Ovary (tissue), 9 donors: ENCODE data around the gene MAPK8IP2. TPM values are rescaled to one million over a fixed set of nuclear protein-coding genes. Genes with fewer than 3 reads are reported as not detected.

Experiments used
- DNase-seq, 5 donors: peaks; one replicate each; pipeline ENCODE4 v3.0.0-alpha.2; 2019 to 2020
- H3K27ac ChIP-seq, 2 donors: fragments of 200-600 bp; one replicate each; pipeline versions ENCODE4 v1.5.1 to v1.8.0; 2019 to 2022
- H3K27me3 ChIP-seq: fragments of 200-600 bp; one replicate; pipeline ENCODE4 v1.8.0; 2022
- H3K36me3 ChIP-seq: fragments of 200-600 bp; sonication (generic); one replicate; pipeline ENCODE4 v1.5.1; 2019
- H3K4me1 ChIP-seq: one replicate; pipeline ENCODE4 v1.8.1; 2013; ENCODE audit warnings: mild to moderate bottlenecking, moderate library complexity; ENCODE audit not compliant: insufficient read depth
- H3K4me3 ChIP-seq: fragments of 200-600 bp; sonication (generic); one replicate; pipeline ENCODE4 v1.5.1; 2017
- H3K9me3 ChIP-seq, 2 donors: fragments of 200-600 bp in 1 of 2; sonication (generic) in 1 of 2; one replicate each; pipeline versions ENCODE4 v1.5.1 to v1.8.1; 2013 to 2019; ENCODE audit warnings: mild to moderate bottlenecking in 1 of 2, moderate library complexity in 1 of 2
- EP300 ChIP-seq: sonication (generic); formaldehyde crosslinking; IDR thresholded peaks from one replicate; pipeline ENCODE4 v1.6.1; 2017; ENCODE audit warnings: antibody characterized with exemption
- POLR2A ChIP-seq: fragments of 450-650 bp; IDR thresholded peaks from one replicate; pipeline ENCODE4 v1.6.1; 2017; ENCODE audit warnings: antibody characterized with exemption, mild to moderate bottlenecking, moderate library complexity
- WGBS, 3 donors: extraction: QIAGEN DNeasy Blood & Tissue Kit in 1 of 3; methylation state at CpG; one replicate each; pipeline versions ENCODE4 v1.1.5 to v1.1.7; 2013 to 2017; 5-methylcytosine and 5-hydroxymethylcytosine counted together
- intact Hi-C, 4 donors: fragments of 100-400 bp; cut with DNase I; formaldehyde crosslinking; loops; one replicate each; pipeline versions ENCODE4 v1.11.0 to v1.15.1; 2022 to 2023
- polyA plus RNA-seq, 2 donors: library from polyadenylated mRNA; stranded (reverse); fragments of 200-250 nt in 1 of 2; fragments of 350-450 nt in 1 of 2; fragmentation: Illumina TruSeq in 1 of 2; extraction: RNeasy Lipid Tissue Mini Kit (QIAGEN cat#74804) in 1 of 2; gene quantifications; one replicate each; pipeline ENCODE4 v1.2.3, GENCODE V29; 2013 to 2014
- total RNA-seq, 7 donors: library from RNA; depleted of rRNA in 2 of 7; stranded (reverse); fragments of >200 nt in 2 of 7; fragmentation: NEBNext Ultra II Directional in 3 of 7; extraction: Animal tissue kit (Norgen Biotek cat#: 25700) in 3 of 7; gene quantifications; one replicate each; pipeline versions ENCODE4 v1.1.0 to v1.2.4, GENCODE V29; 2016 to 2023
- TF ChIP-seq, protein P1 (sequence below), 3 donors: fragments of 450-650 bp in 2 of 3; fragments of 200-600 bp in 1 of 3; IDR thresholded peaks; one replicate each; pipeline versions ENCODE4 v1.5.1 to v1.8.0; 2016 to 2022; ENCODE audit warnings: antibody characterized with exemption in 3 of 3, mild to moderate bottlenecking in 1 of 3
- donor health status: DM: no; HTN: no; CAD: no; lungs with moderate emphysema.
- donor health status: DM: no; HTN: no; CAD: no.
- donor health status: Bipolar disorder and iron deficiency.
- donor health status: DM: yes; HTN: yes; CAD: no.
- donor health status: DM: no; HTN: no; CAD: no.
- donor health status: DM: yes; HTN: yes; CAD: no.

The MAPK8IP2 gene
- total and polyA plus RNA-seq, 9 donors: 1.1 to 28.4 (median 9.4) TPM

DNA sequence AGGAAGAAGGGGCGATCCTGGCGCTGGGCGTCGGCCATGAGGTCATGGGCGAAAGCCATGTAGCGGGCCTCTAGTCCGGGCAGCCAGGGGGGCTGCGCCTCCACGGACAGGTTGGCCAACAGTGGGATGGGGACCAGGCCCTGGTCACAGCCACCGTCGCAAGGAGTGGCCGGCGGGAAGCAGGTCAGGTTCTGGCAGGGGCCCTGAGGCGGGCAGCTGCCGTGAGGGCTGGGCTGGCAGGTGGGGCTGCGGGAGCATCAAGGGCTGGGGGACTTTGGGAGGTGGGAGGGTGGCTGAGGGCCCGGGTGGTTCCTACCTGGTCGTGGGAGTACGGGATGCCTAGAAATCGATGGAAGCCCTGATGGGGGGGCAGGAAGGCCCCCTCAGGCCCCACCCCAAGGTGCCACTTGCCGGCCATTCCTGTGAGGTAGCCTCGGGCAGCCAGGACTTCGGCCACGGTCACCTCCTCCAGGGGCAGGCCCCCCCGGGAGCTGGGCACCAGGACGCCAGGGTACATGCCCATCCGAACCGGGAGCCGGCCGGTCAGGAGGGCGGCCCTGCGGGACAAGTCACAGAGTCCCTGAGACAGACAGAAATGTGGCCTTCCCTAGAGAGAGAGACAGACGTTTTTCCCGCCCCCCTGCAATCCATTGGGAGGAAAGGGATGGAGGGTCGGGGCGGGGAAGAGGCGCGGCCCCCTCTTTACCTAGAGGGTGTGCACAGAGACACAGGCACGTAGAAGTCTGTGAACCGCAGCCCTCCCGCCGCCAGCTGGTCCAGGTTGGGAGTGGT, 26.5 kb downstream of the MAPK8IP2 start:
- TF ChIP-seq, protein P1, sequence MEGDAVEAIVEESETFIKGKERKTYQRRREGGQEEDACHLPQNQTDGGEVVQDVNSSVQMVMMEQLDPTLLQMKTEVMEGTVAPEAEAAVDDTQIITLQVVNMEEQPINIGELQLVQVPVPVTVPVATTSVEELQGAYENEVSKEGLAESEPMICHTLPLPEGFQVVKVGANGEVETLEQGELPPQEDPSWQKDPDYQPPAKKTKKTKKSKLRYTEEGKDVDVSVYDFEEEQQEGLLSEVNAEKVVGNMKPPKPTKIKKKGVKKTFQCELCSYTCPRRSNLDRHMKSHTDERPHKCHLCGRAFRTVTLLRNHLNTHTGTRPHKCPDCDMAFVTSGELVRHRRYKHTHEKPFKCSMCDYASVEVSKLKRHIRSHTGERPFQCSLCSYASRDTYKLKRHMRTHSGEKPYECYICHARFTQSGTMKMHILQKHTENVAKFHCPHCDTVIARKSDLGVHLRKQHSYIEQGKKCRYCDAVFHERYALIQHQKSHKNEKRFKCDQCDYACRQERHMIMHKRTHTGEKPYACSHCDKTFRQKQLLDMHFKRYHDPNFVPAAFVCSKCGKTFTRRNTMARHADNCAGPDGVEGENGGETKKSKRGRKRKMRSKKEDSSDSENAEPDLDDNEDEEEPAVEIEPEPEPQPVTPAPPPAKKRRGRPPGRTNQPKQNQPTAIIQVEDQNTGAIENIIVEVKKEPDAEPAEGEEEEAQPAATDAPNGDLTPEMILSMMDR (IDR thresholded peaks at IDR 0.05): no peak
- no peak for TF ChIP-seq EP300
- no peak for TF ChIP-seq POLR2A
- Histone ChIP-seq H3K36me3 (no peaks in the 10 kb centered on the region), H3K4me1 (peaks cover 7% of the 10 kb centered on the region), H3K9me3 (no peaks in the 10 kb centered on the region), H3K27me3 (no peaks in the 10 kb centered on the region), H3K27ac (peak overlapping the region; percentile 1 to 59), H3K4me3 (peak overlapping the region; percentile 40)
- peak in 3 of 5 donors; percentile 45 to 56 (median 56) for DNase-seq
- intact Hi-C loops: no loop called here
- WGBS, 3 donors: 83 to 90% (median 83%) methylated on average over 40 to 42 of the region's 42 CpGs

DNA sequence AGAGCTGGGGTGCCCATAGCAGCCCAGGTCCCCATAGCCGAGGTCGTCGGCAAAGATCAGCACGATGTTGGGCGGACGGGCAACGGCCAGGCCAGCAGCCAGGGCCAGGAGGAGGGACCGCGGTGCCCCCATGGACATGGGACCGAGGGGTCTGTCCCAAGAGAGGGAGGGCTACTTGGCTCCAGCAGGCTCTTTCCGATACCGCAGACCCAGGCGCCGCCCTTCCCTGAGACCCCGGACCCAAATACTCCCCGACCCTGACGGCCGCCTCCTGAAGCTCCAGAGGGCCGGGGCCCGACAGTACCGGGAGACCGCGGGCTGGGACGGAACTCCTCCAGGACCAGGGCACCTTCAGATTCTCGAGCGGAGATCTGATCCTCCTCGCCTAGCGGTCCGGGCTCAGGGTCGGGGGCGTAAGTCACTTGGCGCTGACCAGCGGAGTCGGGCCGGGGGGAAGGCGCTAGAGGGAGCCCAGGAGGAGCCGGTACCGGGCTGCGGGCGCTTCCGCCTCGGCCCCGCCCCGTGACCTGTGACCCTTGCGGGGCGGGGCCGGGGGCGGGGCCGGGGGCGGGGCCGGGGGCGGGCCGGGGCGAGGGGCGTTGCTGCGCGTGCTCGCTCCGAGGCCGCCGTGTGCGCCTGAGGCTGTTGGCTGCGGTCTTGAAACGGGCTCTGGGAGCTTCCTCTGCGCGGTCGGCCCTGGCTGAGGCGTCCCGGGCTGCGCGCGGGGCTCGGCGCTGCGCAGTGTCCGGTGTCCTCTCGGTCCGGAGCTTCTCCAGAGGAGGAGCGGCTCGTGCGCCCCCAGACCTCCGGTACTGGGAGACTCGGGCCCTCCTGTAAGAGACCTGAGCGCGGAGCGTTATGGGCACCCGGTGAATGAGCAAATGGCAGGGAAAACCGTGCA, 27.3 kb downstream of the MAPK8IP2 start, which contains the start of gene ARSA:
ARSA (minus strand) TSS at position 511 of the 901 bp plus-strand sequence; CDS start at position 138, 373 bp downstream.
- H3K4me3 ChIP-seq: peak within 1 kb of the TSS; percentile 40
- no peak for TF ChIP-seq EP300
- TF ChIP-seq POLR2A: no peak
- TF ChIP-seq, protein P1 (IDR thresholded peaks at IDR 0.05): peak in 2 of 3 donors; percentile 13 to 22
- intact Hi-C loops: no loop called here
- no peaks in the 10 kb centered on the region for H3K36me3 ChIP-seq
- no peaks in the 10 kb centered on the region for H3K9me3 ChIP-seq
- peak; percentile 77 to 87 (median 82) for DNase-seq
- H3K4me1 ChIP-seq: peaks cover 7% of the 10 kb centered on the region
- WGBS, 3 donors: 4 to 5% (median 5%) methylated on average over 65 to 88 of the region's 88 CpGs
- no peaks in the 10 kb centered on the region for H3K27me3 ChIP-seq
- H3K27ac ChIP-seq: peak within 1 kb of the TSS; percentile 1 to 59

DNA sequence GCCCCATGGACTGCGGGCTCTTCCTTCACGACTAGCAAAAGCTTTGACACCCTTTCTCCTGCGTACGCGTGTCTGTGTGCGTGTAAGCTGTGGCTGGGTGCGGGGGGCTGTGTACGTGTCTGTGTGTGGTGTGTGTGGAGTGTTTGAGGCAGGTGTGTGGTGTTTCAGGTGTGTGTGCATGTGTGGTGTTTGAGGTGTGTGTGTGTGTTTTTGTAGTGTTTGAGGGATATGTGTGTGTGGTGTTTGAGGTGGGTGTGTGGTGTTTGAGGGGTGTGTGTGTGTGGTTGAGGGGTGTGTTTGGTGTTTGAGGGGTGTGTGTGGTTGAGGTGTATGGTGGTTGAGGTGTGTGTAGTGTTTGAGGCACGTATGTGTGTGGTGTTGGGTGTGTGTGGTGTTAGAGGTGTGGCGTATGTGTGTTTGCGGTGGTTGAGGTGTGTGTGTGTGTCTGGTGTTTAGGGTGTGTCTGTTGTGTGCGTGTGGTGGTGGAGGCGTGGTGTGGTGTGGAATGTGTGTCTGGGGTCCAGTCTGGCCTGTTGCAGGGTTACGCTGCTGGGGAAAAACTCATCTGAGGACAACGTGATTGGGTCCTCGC, 28.0 kb downstream of the MAPK8IP2 start:
- no peak for DNase-seq
- TF ChIP-seq POLR2A: no peak
- TF ChIP-seq, protein P1 (IDR thresholded peaks at IDR 0.05): no peak
- TF ChIP-seq EP300: no peak
- intact Hi-C loops: no loop called here
- Histone ChIP-seq H3K36me3 (no peaks in the 10 kb centered on the region), H3K4me1 (peaks cover 7% of the 10 kb centered on the region), H3K27ac (peak overlapping the region in 1 of 2 donors; percentile 36), H3K27me3 (no peaks in the 10 kb centered on the region), H3K4me3 (peak overlapping the region; percentile 40), H3K9me3 (no peaks in the 10 kb centered on the region)
- WGBS, 3 donors: 14 to 24% (median 17%) methylated on average over 16 of the region's 16 CpGs

DNA sequence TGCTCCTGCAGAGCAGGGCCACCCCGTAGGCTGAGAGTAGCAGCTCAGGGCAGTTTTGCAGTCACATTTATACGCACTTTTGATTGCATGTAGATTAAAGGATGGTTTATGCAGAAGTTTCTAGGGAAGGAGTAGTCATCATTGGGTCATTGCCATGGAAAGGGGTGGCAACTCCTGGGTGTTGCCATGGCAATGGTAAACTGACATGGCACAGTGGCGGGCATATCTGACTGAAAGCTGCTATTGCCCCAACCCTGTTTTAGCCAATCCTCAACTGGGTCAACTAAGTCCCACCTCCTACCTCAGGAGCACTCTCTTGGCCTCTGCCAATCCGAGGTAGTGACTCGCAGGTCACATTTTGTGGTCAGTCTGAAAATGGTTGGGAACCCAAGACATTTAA, 29.8 kb downstream of the MAPK8IP2 start:
- H3K27me3 ChIP-seq: no peaks in the 10 kb centered on the region
- DNase-seq: no peak
- no peak overlapping the region for H3K27ac ChIP-seq
- H3K4me1 ChIP-seq: peaks cover 7% of the 10 kb centered on the region
- no peak overlapping the region for H3K4me3 ChIP-seq
- H3K36me3 ChIP-seq: no peaks in the 10 kb centered on the region
- TF ChIP-seq POLR2A (no peak), EP300 (no peak)
- TF ChIP-seq, protein P1 (IDR thresholded peaks at IDR 0.05): no peak
- intact Hi-C loops: no loop called here
- no peaks in the 10 kb centered on the region for H3K9me3 ChIP-seq
- WGBS, 3 donors: 81 to 91% (median 81%) methylated on average over 5 of the region's 5 CpGs
